Measurements from ENCODE around the gene SCLT1. TPM values are rescaled to one million over a fixed set of nuclear protein-coding genes. Genes with fewer than 3 reads are reported as not detected.
"Not testable (repeated sequence)": the region's sequence is repeated elsewhere in the genome, so short reads cannot be mapped to it uniquely, and the experiment has no call there.

The SCLT1 gene
- total RNA-seq, 2 donors from 2014 or later, result 6.9 to 8.9 TPM

DNA sequence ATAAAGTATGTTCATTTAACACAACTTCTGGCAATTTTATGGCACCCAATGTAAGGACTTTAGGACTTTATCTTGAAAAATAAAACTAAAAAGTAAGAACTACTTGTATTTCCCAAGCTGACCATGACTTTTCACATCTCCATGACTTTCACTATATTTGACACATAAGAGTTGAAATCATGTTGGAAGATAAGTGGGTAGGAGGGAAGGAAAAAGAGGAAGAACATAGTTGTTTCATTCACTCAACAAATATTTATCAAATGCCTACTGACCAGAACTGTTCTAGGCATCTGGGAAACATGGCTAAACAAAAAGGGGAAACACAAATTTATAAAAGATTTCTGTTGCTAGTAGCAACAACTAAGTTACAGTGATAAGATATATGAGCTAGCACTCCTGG is 16.0 kb downstream of the SCLT1 start:
- Histone ChIP-seq H3K9me3 (no peaks in the 10 kb centered on the region), H3K36me3 (peaks cover 14% of the 10 kb centered on the region), H3K4me3 (no peak overlapping the region), H3K27ac (no peak overlapping the region), H3K4me1 (no peaks in the 10 kb centered on the region), H3K27me3 (no peaks in the 10 kb centered on the region)
- no peak for DNase-seq (ENCODE audit: low spot score)
- TF ChIP-seq, protein P1, sequence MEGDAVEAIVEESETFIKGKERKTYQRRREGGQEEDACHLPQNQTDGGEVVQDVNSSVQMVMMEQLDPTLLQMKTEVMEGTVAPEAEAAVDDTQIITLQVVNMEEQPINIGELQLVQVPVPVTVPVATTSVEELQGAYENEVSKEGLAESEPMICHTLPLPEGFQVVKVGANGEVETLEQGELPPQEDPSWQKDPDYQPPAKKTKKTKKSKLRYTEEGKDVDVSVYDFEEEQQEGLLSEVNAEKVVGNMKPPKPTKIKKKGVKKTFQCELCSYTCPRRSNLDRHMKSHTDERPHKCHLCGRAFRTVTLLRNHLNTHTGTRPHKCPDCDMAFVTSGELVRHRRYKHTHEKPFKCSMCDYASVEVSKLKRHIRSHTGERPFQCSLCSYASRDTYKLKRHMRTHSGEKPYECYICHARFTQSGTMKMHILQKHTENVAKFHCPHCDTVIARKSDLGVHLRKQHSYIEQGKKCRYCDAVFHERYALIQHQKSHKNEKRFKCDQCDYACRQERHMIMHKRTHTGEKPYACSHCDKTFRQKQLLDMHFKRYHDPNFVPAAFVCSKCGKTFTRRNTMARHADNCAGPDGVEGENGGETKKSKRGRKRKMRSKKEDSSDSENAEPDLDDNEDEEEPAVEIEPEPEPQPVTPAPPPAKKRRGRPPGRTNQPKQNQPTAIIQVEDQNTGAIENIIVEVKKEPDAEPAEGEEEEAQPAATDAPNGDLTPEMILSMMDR (IDR thresholded peaks at IDR 0.05), result no peak

DNA sequence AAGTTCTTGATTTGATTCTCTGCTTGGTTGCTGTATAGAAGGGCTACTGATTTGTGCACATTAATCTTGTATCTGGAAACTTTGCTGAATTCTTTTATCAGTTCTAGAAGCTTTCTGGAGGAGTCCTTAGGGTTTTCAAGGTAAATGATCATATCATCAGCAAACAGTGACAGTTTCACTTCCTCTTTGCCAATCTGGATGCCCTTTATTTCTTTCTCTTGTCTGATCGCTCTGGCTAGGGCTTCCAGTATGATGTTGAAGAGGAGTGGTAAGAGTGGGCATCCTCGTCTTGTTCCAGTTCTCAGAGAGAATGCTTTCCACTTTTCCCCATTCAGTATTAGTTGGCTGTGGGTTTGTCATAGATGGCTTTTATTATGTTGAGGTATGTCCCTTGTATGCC is 23.8 kb downstream of the SCLT1 start:
- not testable (repeated sequence) for H3K27ac ChIP-seq; H3K9me3 ChIP-seq; H3K4me1 ChIP-seq; H3K4me3 ChIP-seq; H3K27me3 ChIP-seq; H3K36me3 ChIP-seq; DNase-seq (ENCODE audit: low spot score)

DNA sequence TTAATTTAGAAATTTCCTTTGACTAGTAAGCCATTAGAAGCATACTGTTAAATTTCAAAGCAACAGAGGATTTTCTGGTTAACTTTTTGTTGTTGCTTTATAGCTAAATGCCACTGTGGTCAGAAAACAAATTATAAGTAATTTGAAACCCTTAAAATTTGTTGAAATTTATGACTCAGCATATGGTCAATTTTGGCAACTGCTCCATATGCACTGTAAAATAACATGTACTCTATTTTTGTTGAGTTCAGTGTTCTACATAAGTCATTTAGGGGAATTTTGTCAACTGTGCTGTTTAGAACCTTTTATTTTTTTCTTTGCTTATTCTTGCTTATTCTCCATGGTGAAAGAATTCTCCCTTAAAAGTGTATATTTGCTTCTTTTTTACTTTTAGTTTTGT is 28.6 kb downstream of the SCLT1 start:
- no peak for DNase-seq (ENCODE audit: low spot score)
- Histone ChIP-seq H3K4me1 (no peaks in the 10 kb centered on the region), H3K27me3 (no peaks in the 10 kb centered on the region), H3K27ac (no peak overlapping the region), H3K4me3 (no peak overlapping the region), H3K36me3 (peaks cover 6% of the 10 kb centered on the region), H3K9me3 (peaks cover 5 to 54% of the 10 kb centered on the region in 2 donors)
- TF ChIP-seq, protein P1 (IDR thresholded peaks at IDR 0.05), result no peak

DNA sequence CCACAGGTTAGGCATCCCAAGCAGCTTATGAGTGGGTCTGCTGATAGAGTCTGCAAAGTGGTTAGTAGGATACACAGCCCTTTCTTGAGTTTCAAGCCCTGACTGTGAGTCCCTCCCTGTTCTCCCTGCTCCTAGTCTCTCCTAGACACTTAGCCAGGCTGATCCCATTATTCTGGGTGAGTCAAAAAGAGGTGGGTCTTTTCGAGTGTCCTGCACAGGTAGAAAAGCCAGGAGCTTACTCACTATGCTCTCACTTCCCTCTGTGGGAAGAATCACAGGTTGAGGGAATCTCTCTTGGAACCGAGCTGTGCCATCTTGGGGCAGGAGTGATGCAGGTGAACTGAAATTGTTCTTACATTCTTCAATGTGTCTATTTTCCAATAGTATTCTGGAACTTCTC is 29.7 kb downstream of the SCLT1 start:
- Histone ChIP-seq H3K27me3 (no peaks in the 10 kb centered on the region), H3K27ac (no peak overlapping the region), H3K4me3 (no peak overlapping the region), H3K36me3 (peaks cover 6% of the 10 kb centered on the region), H3K4me1 (no peaks in the 10 kb centered on the region), H3K9me3 (peaks cover 5 to 63% of the 10 kb centered on the region in 2 donors)
- TF ChIP-seq, protein P1 (IDR thresholded peaks at IDR 0.05), result no peak
- no peak for DNase-seq (ENCODE audit: low spot score)

DNA sequence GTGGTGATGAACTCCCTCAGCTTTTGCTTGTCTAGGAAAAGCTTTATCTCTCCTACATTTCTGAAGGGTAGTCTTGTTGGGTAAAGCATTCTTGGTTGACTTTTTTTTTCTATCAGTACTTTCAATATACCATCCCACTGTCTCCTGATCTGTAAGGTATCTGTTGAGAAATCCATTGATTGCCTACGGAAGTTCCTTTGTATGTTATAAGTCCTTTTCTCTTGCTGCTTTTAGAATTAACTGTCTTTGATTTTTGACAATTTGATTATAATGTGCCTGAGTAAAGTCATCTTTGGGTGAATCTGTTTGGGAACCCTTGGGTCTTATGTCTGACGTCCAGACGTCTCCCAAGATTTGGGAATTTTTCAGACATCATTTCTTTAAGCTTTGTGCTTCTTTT is 30.8 kb downstream of the SCLT1 start:
- H3K36me3 ChIP-seq, result peaks cover 6% of the 10 kb centered on the region
- DNase-seq (ENCODE audit: low spot score), result no peak
- H3K4me3 ChIP-seq, result no peak overlapping the region
- TF ChIP-seq, protein P1 (IDR thresholded peaks at IDR 0.05), result no peak
- no peaks in the 10 kb centered on the region for H3K4me1 ChIP-seq
- no peaks in the 10 kb centered on the region for H3K27me3 ChIP-seq
- peaks cover 5 to 70% of the 10 kb centered on the region in 2 donors for H3K9me3 ChIP-seq
- H3K27ac ChIP-seq, result no peak overlapping the region

DNA sequence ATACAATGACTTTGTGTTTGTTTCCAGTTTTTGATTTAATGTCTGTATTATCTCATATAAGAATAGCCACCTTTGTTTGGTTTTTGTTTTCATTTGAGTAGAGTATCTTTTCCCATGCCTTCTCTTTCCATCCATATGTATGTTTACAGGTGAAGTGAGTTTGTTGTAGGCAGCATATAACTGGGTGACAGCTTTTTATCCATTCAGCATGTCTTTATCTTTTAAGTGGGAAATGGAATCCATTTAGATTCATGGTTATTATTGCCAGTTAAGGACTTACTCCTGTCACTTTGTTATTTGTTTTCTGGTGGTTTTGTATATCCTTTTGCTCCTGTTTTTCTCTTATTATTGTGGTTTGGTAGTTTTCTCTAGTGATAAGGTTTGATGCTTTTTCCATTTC is 34.3 kb downstream of the SCLT1 start:
- Histone ChIP-seq H3K4me1 (no peaks in the 10 kb centered on the region), H3K9me3 (peaks cover 5 to 93% of the 10 kb centered on the region in 2 donors), H3K4me3 (no peak overlapping the region), H3K27me3 (no peaks in the 10 kb centered on the region), H3K36me3 (peaks cover 6% of the 10 kb centered on the region), H3K27ac (no peak overlapping the region)
- no peak for DNase-seq (ENCODE audit: low spot score)
- TF ChIP-seq, protein P1 (IDR thresholded peaks at IDR 0.05), result no peak

All from right atrium auricular region (tissue), 2 donors.